Thoracic aorta (tissue), 2 donors: ENCODE measurements around the gene RBPJL. TPM values are rescaled to one million over a fixed set of nuclear protein-coding genes. Genes with fewer than 3 reads are reported as not detected.

ENCODE experiments used
- ATAC-seq: fragments of 150-250 bp; one replicate; pipeline ENCODE4 v1.8.0; 2017; ENCODE audit warnings: low read depth; ENCODE audit not compliant: insufficient number of reproducible peaks, low FRiP score
- DNase-seq: peaks from one replicate; pipeline ENCODE4 v3.0.0-alpha.2; 2020; ENCODE audit warnings: low spot score
- H3K27ac ChIP-seq, 2 donors: fragments of 200-600 bp; sonication (generic); 1 replicate in 1 of 2; 2 replicates in 1 of 2; pipeline ENCODE4 v1.5.1; 2016; ENCODE audit warnings: mild to moderate bottlenecking in 2 of 2, moderate library complexity in 2 of 2
- H3K27me3 ChIP-seq: fragments of 200-600 bp; sonication (generic); replicated peaks from 2 replicates; pipeline ENCODE4 v1.6.0; 2016; ENCODE audit warnings: mild to moderate bottlenecking; ENCODE audit not compliant: insufficient read depth
- H3K36me3 ChIP-seq: fragments of 200-600 bp; sonication (generic); one replicate; pipeline ENCODE4 v1.5.1; 2016
- H3K4me1 ChIP-seq, 2 donors: fragments of 200-600 bp; sonication (generic); 1 replicate in 1 of 2; 2 replicates in 1 of 2; pipeline versions ENCODE4 v1.5.1 to v1.6.0; 2016; ENCODE audit warnings: low read depth in 2 of 2, mild to moderate bottlenecking in 1 of 2; ENCODE audit not compliant: control insufficient read depth in 1 of 2
- H3K4me3 ChIP-seq: fragments of 200-600 bp; sonication (generic); 2 replicates; pipeline ENCODE4 v1.5.1; 2016; ENCODE audit warnings: mild to moderate bottlenecking
- H3K9me3 ChIP-seq: fragments of 200-600 bp; sonication (generic); 2 replicates; pipeline ENCODE4 v1.5.1; 2016
- total RNA-seq, 2 donors: library from RNA; depleted of rRNA; stranded (reverse); fragments of >200 nt; gene quantifications; one replicate each; pipeline versions ENCODE4 v1.1.0 to v1.2.3, GENCODE V29; 2016
- TF ChIP-seq, protein P1 (sequence below): fragments of 200-600 bp; sonication (generic); IDR thresholded peaks from one replicate; pipeline ENCODE4 v1.5.1; 2019; ENCODE audit warnings: antibody characterized with exemption

Gene RBPJL
- total RNA-seq, 2 donors from 2014 or later = not detected

GRCh38 chr20:45318386-45318939 lies 11.8 kb downstream of the RBPJL start:
- no peak for ATAC-seq
- Histone ChIP-seq H3K4me1 (no peaks in the 10 kb centered on the region), H3K9me3 (no peaks in the 10 kb centered on the region), H3K27me3 (no peaks in the 10 kb centered on the region), H3K4me3 (no peak overlapping the region), H3K27ac (no peak overlapping the region), H3K36me3 (no peaks in the 10 kb centered on the region)
- TF ChIP-seq, protein P1, sequence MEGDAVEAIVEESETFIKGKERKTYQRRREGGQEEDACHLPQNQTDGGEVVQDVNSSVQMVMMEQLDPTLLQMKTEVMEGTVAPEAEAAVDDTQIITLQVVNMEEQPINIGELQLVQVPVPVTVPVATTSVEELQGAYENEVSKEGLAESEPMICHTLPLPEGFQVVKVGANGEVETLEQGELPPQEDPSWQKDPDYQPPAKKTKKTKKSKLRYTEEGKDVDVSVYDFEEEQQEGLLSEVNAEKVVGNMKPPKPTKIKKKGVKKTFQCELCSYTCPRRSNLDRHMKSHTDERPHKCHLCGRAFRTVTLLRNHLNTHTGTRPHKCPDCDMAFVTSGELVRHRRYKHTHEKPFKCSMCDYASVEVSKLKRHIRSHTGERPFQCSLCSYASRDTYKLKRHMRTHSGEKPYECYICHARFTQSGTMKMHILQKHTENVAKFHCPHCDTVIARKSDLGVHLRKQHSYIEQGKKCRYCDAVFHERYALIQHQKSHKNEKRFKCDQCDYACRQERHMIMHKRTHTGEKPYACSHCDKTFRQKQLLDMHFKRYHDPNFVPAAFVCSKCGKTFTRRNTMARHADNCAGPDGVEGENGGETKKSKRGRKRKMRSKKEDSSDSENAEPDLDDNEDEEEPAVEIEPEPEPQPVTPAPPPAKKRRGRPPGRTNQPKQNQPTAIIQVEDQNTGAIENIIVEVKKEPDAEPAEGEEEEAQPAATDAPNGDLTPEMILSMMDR = no peak
- no peak for DNase-seq

DNA sequence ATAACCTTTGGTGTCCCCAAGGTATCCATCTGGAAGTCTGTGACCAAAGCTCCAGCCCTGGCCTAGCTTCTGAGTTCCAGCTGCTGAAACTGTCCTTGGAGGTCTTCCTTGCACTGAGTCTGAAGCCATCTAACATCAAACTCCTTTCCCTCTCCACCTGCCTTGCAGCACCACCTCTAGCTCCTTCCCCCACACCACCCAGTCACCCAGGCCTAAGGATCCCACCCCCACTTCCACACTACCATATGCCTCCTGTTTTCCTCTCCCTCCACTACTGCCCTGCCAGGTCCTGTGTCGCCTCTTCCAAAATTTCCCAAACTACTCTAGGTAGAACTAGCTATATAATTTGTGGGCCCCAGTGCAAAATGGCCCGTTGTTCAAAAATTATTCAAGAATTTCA lies 12.3 kb downstream of the RBPJL start:
- H3K27ac ChIP-seq = no peak overlapping the region
- ATAC-seq (no peak), DNase-seq (no peak)
- H3K36me3 ChIP-seq = no peaks in the 10 kb centered on the region
- no peak overlapping the region for H3K4me3 ChIP-seq
- no peaks in the 10 kb centered on the region for H3K9me3 ChIP-seq
- TF ChIP-seq, protein P1 = no peak
- H3K4me1 ChIP-seq = no peaks in the 10 kb centered on the region
- no peaks in the 10 kb centered on the region for H3K27me3 ChIP-seq

- no peaks in the 10 kb centered on the region for H3K9me3 ChIP-seq
- H3K27ac ChIP-seq = no peak overlapping the region
- ATAC-seq (no peak), DNase-seq (no peak)
- no peak overlapping the region for H3K4me3 ChIP-seq
- peaks cover 5% of the 10 kb centered on the region for H3K36me3 ChIP-seq
- TF ChIP-seq, protein P1 = no peak
- no peaks in the 10 kb centered on the region for H3K27me3 ChIP-seq
- H3K4me1 ChIP-seq = no peaks in the 10 kb centered on the region
Measured at GRCh38 chr20:45320948-45321595, 14.4 kb downstream of the RBPJL start.

DNA sequence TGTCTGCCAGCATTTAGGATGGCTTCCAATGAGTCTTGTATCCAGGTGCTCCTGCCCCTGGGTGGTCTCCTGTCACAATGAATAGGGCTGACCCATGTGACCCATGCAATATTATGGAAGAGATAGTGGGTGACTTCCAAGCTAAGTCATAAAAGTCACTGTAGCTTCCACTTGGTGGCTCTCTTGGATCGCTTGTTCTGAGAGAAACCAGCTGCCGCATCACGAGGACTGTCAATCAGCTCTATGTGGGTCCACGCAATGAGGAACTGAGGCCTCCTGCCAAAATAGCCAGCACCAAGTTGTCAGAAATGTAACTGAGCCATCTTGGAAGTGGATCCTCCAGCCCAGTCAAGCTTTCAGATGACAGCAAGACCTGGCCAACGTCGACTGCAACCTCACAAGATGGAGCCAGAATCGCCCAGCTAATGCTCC lies 16.3 kb downstream of the RBPJL start:
- H3K27ac ChIP-seq = no peak overlapping the region

GRCh38 chr20:45323731-45324130 lies 17.1 kb downstream of the RBPJL start:
- H3K9me3 ChIP-seq = no peaks in the 10 kb centered on the region
- TF ChIP-seq, protein P1 = no peak
- DNase-seq (no peak), ATAC-seq (no peak)
- peaks cover 19% of the 10 kb centered on the region for H3K36me3 ChIP-seq
- H3K4me3 ChIP-seq = no peak overlapping the region
- H3K4me1 ChIP-seq = no peaks in the 10 kb centered on the region
- H3K27me3 ChIP-seq = no peaks in the 10 kb centered on the region
- no peak overlapping the region for H3K27ac ChIP-seq

More for the DNA sequence above, 16.3 kb downstream of the RBPJL start:
- no peaks in the 10 kb centered on the region for H3K27me3 ChIP-seq
- H3K9me3 ChIP-seq = no peaks in the 10 kb centered on the region
- peaks cover 16% of the 10 kb centered on the region for H3K36me3 ChIP-seq
- DNase-seq (no peak), ATAC-seq (no peak)
- no peak overlapping the region for H3K4me3 ChIP-seq
- no peaks in the 10 kb centered on the region for H3K4me1 ChIP-seq
- TF ChIP-seq, protein P1 = no peak
